Tibial nerve (tissue), 4 donors: ENCODE measurements around the gene TNS3. TPM values are rescaled to one million over a fixed set of nuclear protein-coding genes. Genes with fewer than 3 reads are reported as not detected.

Source experiments
- DNase-seq, 2 donors: peaks; one replicate each; pipeline ENCODE4 v3.0.0-alpha.2; 2019; ENCODE audit warnings: low spot score in 2 of 2
- H3K27ac ChIP-seq, 4 donors: fragments of 200-600 bp; sonication (generic) in 3 of 4; one replicate each; pipeline ENCODE4 v1.5.1; 2017 to 2019; ENCODE audit warnings: mild to moderate bottlenecking in 1 of 4
- H3K27me3 ChIP-seq, 2 donors: fragments of 200-600 bp; sonication (generic) in 1 of 2; one replicate each; pipeline versions ENCODE4 v1.5.1 to v1.6.0; 2017 to 2019
- H3K36me3 ChIP-seq, 3 donors: fragments of 200-600 bp; sonication (generic); one replicate each; pipeline ENCODE4 v1.5.1; 2018 to 2019
- H3K4me1 ChIP-seq, 4 donors: fragments of 200-600 bp; sonication (generic) in 3 of 4; one replicate each; pipeline ENCODE4 v1.5.1; 2017 to 2019
- H3K4me3 ChIP-seq, 4 donors: fragments of 200-600 bp; sonication (generic) in 3 of 4; one replicate each; pipeline ENCODE4 v1.5.1; 2017 to 2019; ENCODE audit warnings: mild to moderate bottlenecking in 1 of 4, moderate library complexity in 1 of 4
- H3K9me3 ChIP-seq, 4 donors: fragments of 200-600 bp; sonication (generic) in 3 of 4; one replicate each; pipeline ENCODE4 v1.5.1; 2017 to 2019
- CTCF ChIP-seq, 5 experiments: fragments of 200-600 bp in 3 of 5; fragments of 450-650 bp in 2 of 5; sonication (generic) in 3 of 5; IDR thresholded peaks; one replicate each; pipeline ENCODE4 v1.5.1; 2016 to 2019; ENCODE audit warnings: antibody characterized with exemption in 5 of 5, mild to moderate bottlenecking in 3 of 5, moderate library complexity in 2 of 5
- EP300 ChIP-seq, 2 donors: sonication (generic); formaldehyde crosslinking; IDR thresholded peaks; one replicate each; pipeline ENCODE4 v1.6.1; 2017; ENCODE audit warnings: antibody characterized with exemption in 2 of 2, mild to moderate bottlenecking in 1 of 2
- POLR2A ChIP-seq, 2 donors: fragments of 450-650 bp; IDR thresholded peaks; one replicate each; pipeline ENCODE4 v1.6.1; 2017; ENCODE audit warnings: antibody characterized with exemption in 2 of 2, mild to moderate bottlenecking in 2 of 2, moderate library complexity in 2 of 2
- WGBS, 2 donors: methylation state at CpG; one replicate each; pipeline ENCODE4 v1.1.5; 2018; 5-methylcytosine and 5-hydroxymethylcytosine counted together
- total RNA-seq, 4 donors: library from RNA; depleted of rRNA; stranded (reverse); fragments of >200 nt; gene quantifications; one replicate each; pipeline ENCODE4 v1.1.0, GENCODE V29; 2016

Gene TNS3
- total RNA-seq, 4 donors from 2014 or later: 118 to 142 (median 133) TPM

- H3K27me3 ChIP-seq: no peaks in the 10 kb centered on the region
- H3K4me3 ChIP-seq: no peak overlapping the region
- no peaks in the 10 kb centered on the region for H3K36me3 ChIP-seq
- H3K27ac ChIP-seq: peak overlapping the region in 3 of 4 donors; percentile 16 to 63 (median 58)
- H3K9me3 ChIP-seq: no peaks in the 10 kb centered on the region
- TF ChIP-seq POLR2A (IDR thresholded peaks at IDR 0.05): no peak
- TF ChIP-seq EP300 (IDR thresholded peaks at IDR 0.05): no peak
- TF ChIP-seq CTCF (IDR thresholded peaks at IDR 0.05): no peak
- H3K4me1 ChIP-seq: peaks cover 0 to 77% (median 17%) of the 10 kb centered on the region in 4 donors
- no peak for DNase-seq
- WGBS, 2 donors: 68 to 71% methylated on average over 12 of the region's 12 CpGs
These were observed 93.5 kb downstream of the TNS3 start for GRCh38 chr7:47488201-47488968.

- Histone ChIP-seq H3K27me3 (no peaks in the 10 kb centered on the region), H3K4me1 (peaks cover 0 to 79% (median 35%) of the 10 kb centered on the region in 4 donors)
These were observed 96.1 kb downstream of the TNS3 start for GRCh38 chr7:47485640-47486435.

GRCh38 chr7:47484923-47485639, 96.8 kb downstream of the TNS3 start:
- WGBS, 2 donors: 60 to 63% methylated on average over 16 to 17 of the region's 17 CpGs
- H3K36me3 ChIP-seq: no peaks in the 10 kb centered on the region
- peak overlapping the region in 3 of 4 donors; percentile 3 to 49 (median 47) for H3K27ac ChIP-seq
- TF ChIP-seq CTCF (IDR thresholded peaks at IDR 0.05): no peak
- TF ChIP-seq EP300 (IDR thresholded peaks at IDR 0.05): no peak
- no peak for TF ChIP-seq POLR2A (IDR thresholded peaks at IDR 0.05)
- H3K4me3 ChIP-seq: no peak overlapping the region
- H3K9me3 ChIP-seq: no peaks in the 10 kb centered on the region
- H3K27me3 ChIP-seq: no peaks in the 10 kb centered on the region
- DNase-seq: no peak
- H3K4me1 ChIP-seq: peaks cover 0 to 85% (median 39%) of the 10 kb centered on the region in 4 donors

More at GRCh38 chr7:47485640-47486435, 96.1 kb downstream of the TNS3 start:
- Histone ChIP-seq H3K27ac (peak overlapping the region in 3 of 4 donors; percentile 3 to 49 (median 42)), H3K36me3 (no peaks in the 10 kb centered on the region), H3K9me3 (no peaks in the 10 kb centered on the region), H3K4me3 (no peak overlapping the region)
- 65 to 66% methylated on average over 9 of the region's 9 CpGs for WGBS, 2 donors
- TF ChIP-seq EP300 (IDR thresholded peaks at IDR 0.05) (no peak), POLR2A (IDR thresholded peaks at IDR 0.05) (no peak), CTCF (IDR thresholded peaks at IDR 0.05) (no peak)
- DNase-seq: no peak

- H3K36me3 ChIP-seq: no peaks in the 10 kb centered on the region
- no peak for TF ChIP-seq CTCF (IDR thresholded peaks at IDR 0.05)
- TF ChIP-seq EP300 (IDR thresholded peaks at IDR 0.05): no peak
- no peak for TF ChIP-seq POLR2A (IDR thresholded peaks at IDR 0.05)
- peaks cover 0 to 86% (median 40%) of the 10 kb centered on the region in 4 donors for H3K4me1 ChIP-seq
- no peak for DNase-seq
- no peak overlapping the region for H3K4me3 ChIP-seq
- peak overlapping the region in 2 of 4 donors; percentile 47 to 49 for H3K27ac ChIP-seq
- H3K9me3 ChIP-seq: no peaks in the 10 kb centered on the region
- no peaks in the 10 kb centered on the region for H3K27me3 ChIP-seq
- 82 to 91% methylated on average over 7 of the region's 7 CpGs for WGBS, 2 donors
These were observed 97.5 kb downstream of the TNS3 start for GRCh38 chr7:47484457-47484856.
